GM12892 (cell line): ENCODE results near the gene PXK.

Experiments used
- POLR2A ChIP-seq: IDR thresholded peaks from 2 replicates; pipeline ENCODE4 v1.6.1; 2011; ENCODE audit warnings: low read depth, low read length, control low read depth
- POLR2AphosphoS5 ChIP-seq: IDR thresholded peaks from 2 replicates; pipeline ENCODE4 v1.6.1; 2011; ENCODE audit warnings: low read depth, low read length, control low read depth
- TAF1 ChIP-seq: IDR thresholded peaks from 2 replicates; pipeline ENCODE4 v1.6.1; 2011; ENCODE audit warnings: low read depth, mild to moderate bottlenecking, control low read depth, low read length, borderline replicate concordance

DNA sequence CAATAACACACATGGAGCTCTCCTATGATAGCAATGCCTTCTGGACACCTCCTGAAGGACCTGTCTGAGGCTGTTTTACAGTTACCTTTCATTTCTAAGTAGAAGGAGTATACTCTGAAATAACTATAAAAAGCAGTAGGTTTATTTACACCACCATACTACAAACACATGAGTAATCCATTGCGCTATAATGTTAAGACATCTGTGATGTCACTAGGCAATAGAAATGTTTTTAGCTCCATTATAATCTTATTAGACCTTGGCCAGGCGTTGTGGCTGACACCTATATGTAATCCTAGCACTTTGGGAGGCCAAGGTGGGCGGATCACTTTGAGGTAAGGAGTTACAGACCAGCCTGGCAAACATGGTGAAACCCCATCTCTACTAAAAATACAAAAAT, 24.7 kb downstream of the PXK start:
- no peak for TF ChIP-seq POLR2A
- TF ChIP-seq POLR2AphosphoS5, result no peak
- TF ChIP-seq TAF1, result no peak
